NCI-H1105 (cell line): ENCODE results near the gene ZYG11A.
A peak's percentile ranks its signal among the peaks of the same experiment; 100 is the strongest.
"Not testable (repeated sequence)": the region's sequence is repeated elsewhere in the genome, so short reads cannot be mapped to it uniquely, and the experiment has no call there.

Experiments used
- DNase-seq: peaks from one replicate; lab custom pipeline; 2025; lab: John Stamatoyannopoulos, UW

ZYG11A gene

DNA sequence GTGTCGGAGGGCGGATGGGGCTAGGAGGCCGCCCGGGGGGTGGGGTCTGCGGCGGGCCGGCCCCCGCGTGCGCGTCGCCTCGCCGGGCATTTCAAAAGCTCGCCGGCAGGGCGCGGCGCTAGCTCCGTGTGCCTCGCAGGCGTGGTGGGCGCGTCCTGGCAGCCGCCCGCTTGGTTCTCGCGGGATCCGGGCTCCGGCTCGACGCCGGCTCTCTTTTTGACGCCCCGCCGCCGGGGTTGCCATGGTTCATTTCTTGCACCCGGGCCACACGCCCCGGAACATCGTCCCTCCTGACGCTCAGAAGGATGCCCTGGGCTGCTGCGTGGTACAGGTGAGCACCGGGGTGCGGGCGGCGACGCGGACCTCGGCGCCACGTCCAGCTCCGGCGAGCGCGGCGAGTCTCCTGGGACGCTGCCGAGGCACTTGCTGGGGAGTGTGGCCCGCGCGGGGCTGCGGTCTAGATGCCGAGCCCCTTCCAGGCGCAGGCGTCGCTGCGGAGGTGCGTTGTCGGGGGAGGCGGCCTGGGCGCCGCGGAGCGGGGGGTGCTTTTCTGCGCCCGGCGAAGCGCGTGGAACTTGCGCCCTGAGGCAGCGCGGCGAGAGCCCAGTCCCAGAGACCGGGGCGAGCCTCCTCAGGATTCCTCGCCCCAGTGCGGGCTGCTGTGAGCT lies at the start of gene ZYG11A:
TSS of gene ZYG11A (plus strand) at position 118 of the 668 bp plus-strand sequence. CDS start at position 242, 124 bp downstream.
- DNase-seq: peak; percentile 86

DNA sequence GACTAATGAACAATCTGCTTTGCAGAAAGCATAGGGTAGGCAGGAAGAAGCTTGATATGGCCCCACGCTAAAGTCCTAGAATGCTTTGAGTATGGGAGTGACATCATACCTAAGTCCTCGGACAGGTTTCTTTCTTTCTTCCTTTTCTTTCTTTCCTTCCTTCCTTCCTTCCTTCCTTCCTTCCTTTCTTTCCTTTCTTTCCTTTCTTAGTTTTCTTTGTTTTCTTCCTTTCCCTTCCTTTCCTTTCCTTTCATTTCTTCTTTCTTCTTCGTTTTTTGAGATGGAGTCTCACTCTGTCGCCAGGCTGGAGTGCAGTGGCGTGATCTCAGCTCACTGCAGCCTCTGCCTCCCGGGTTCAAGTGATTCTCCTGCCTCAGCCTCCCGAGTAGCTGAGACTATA lies 48.8 kb upstream of the ZYG11A start:
- not testable (repeated sequence) for DNase-seq

DNA sequence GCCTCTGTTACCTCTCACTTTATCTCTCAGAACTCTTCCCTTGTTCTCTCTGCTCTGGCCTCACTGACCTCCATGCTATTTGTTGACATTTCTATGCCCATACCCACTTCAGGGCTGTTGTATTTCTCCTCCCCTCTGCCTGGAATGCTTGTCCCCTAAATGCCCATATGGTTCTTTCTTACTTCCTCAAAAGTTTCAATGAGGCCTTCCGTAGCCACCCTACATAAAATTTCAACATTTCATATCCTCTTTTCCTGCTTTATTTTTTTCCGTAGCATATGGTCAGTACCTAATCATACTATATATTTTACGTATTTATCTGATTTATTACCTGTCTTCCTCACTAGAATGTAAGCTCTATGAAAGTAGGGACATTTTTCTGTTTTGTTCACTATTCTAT lies 47.1 kb upstream of the ZYG11A start:
- DNase-seq: no peak

DNA sequence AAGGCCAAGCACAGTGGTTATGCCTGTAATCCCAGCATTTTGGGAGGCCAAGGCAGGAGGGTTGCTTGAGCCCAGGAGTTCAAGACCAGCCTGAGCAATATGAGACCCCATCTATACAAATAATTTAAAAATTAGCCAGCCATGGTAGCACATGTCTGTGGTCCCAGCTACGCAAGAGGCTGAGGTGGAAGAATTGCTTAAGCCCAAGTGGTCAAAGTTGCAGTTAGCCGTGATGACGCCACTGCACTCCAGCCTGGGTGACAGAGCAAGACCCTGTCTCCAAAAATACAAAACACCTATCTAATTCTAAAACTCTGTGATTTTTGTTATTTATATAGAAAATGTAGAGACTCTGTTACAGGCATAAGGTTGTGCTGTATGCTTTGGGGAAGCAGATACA lies 44.2 kb upstream of the ZYG11A start:
- DNase-seq: no peak

DNA sequence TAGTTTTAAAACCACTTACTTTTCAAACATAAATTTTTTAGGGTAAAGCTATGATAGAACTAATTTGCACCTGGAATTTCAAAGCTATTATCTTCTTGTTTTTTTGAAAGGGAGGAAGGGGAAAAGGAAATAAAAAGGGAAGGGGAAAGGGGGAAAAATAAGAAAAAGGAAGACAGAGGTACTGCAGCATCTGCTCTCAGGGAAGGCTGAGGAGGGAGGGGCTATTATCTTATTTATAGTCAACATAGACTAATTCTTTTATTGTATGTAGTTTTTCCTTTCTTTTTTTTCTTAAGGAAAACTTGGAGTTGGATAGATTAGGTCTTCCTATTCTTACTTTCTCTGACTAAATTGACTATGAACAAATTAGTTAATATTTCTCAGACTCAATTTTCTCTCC lies 41.5 kb upstream of the ZYG11A start:
- no peak for DNase-seq

DNA sequence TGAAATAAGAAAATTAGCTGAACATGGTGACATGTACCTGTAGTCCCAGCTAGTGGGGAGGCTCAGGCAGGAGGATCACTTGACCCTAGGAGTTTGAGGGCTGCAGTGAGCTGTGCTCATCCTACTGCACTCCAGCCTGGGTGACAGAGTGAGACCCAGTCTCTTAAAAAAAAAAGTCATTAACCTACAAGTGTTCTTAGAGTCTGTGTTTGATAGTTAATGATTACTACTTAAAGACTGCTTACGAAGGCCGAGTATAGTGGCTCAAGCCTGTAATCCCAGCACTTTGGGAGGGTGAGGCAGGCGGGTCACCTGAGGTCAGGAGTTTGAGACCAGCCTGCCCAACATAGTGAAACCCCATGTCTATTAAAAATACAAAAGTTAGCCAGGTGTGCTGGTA lies 38.5 kb upstream of the ZYG11A start:
- not testable (repeated sequence) for DNase-seq

DNA sequence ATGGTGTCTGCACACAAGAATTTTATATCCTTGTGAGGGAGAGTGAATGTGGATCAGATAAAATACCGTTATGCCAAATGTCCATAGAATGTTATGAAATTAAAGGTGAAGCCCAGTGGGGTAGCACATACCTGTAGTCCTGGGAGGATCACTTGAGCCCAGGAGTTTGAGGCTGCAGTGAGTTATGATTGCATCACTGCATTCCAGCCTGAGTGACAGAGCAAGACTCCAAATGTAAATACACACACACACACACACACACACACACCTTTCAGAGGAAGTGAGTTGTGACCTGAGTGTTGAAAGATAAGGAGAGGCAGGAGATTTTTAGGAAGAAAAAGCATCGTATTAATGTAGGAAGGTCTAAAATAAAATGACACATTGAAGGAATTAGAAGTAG lies 28.1 kb upstream of the ZYG11A start:
- DNase-seq: no peak

DNA sequence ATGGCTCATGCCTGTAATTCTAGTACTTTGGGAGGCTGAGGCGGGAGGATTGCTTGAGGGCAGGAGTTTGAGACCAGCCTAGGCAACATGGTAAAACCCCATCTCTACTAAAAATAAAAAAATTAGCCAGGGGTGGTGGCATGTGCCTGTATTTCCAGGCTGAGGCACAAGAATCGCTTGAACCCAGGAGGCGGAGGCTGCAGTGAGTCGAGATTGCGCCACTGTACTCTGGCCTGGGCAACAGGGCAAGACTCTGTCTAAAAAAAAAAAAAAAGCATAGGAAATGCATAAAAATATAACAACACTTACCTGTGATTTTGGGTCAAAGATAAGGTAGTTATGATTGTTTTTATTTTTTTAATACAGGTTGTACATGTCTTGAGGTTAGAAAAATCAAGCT lies 21.7 kb upstream of the ZYG11A start:
- not testable (repeated sequence) for DNase-seq

DNA sequence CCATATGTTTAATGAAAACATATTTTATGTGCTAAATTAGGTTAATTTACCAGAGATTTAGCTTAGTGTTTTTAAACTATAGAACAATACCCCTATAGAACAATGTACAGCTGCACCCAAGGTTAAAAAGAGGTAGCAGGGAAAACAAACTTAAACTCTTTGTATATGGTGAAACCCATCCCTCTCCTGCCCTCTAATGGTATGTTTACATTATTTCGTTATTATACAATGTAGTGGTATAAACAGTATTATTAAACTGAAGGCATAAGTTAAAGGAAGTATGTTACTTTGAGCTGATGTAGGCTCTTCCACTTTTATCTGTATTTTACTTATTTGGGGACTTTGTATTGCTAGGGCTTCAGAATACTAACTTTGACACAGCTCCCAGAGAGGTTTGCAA lies 16.7 kb upstream of the ZYG11A start:
- DNase-seq: peak; percentile 4

DNA sequence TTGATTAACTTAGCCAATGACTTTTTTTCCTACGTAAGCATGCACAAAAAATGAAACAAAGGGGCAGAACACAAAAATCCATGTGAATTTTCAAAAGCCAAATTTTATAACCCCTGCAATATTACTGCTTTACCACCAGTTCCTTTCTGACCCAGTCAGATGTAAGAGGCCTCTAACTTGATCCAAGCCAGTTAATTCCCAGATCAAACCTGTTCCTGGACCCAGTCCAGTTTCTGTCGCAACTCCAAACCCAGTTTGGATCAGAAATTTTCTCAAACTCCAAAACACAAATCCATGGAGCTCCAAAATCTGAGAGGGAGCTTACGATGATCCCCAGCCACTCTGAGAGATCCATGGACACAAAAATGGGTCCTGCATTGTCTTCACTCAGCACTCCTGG lies 7.8 kb upstream of the ZYG11A start:
- DNase-seq: no peak

DNA sequence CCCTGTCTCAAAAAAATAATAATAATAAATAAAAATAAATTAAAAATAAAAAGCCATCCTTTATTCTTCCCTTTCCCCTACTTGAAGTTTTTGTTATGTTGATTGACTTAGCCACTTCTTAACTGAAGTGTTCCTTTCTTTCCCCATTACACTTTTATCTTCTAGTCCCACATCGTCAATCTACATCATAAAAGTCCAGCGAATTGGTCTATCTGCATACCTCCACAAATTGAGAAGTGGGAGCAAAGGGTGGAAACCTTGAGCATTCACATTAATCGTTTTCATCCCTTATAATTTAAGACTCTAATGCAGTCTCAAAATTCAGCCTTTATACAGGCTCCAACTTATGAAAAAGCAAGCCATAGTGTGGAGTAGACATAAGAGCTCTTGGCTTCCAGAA lies 6.5 kb upstream of the ZYG11A start:
- no peak for DNase-seq

DNA sequence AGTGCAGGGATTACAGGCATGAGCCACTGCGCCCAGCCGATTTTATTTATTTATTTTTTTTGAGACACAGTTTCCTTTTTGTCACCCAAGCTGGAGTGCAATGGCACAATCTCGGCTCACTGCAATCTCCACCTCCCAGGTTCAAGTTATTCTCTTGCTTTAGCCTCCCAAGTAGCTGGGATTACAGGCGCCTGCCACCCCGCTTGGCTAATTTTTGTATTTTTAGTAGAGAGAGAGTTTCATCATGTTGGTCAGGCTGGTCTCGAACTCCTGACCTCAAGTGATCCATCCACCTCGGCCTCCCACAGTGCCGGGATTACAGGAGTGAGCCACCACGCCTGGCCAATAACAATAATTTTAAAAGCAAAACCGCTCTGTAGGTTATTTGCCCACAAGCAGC lies 3.4 kb upstream of the ZYG11A start:
- DNase-seq: not testable (repeated sequence)

DNA sequence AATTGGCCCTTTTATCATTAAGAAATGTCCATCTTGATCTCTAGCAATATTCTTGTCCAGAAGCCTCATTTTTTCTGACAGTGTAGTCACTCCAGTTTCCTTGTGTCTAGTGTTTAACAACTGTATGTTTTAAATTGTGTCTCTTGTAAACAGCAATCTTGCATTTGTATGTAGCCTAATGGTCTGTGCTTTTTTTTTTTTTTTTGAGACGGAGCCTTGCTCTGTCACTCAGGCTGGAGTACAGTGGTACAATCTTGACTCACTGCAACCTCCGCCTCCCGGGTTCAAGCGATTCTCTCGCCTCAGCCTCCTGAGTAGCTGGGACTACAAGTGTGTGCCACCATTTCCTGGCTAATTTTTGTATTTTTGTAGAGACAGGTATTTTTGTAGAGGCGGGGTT lies 2.6 kb downstream of the ZYG11A start:
- DNase-seq: not testable (repeated sequence)

DNA sequence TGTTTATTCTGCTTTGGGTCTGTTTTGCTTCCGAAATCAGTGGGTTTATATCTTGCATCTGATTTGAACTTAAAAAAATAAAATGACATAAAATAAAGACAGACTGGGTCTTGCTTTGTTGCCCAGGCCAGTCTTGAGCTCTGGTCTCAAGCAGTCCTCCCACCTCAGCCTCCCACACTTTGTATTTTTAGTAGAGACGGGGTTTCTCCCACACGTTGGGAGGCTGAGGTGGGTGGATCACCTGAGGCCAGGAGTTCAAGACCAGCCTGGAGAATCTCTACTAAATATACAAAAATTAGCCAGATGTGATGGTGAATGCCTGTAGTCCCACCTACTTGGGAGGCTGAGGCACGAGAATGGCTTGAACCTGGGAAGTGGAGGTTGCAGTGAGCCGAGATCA lies 5.9 kb downstream of the ZYG11A start:
- DNase-seq: no peak

DNA sequence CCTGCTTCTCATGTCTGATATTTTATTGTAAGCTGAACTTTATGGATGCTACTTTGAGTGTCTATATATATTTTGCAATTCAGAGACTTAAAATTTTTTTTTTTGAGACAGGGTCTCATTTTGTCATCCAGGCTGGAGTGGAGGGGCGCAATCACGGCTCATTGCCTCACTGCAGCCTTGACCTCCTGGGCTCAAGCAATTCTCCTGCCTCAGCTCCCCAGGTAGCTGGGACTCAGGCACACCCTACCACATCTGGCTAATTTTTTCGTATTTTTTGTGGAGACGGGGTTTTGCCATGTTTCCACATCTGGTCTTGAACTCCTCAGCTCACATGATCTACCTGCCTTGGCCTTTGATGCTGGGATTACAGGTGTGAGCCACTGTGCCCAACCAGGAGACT lies 8.4 kb downstream of the ZYG11A start:
- DNase-seq: no peak

DNA sequence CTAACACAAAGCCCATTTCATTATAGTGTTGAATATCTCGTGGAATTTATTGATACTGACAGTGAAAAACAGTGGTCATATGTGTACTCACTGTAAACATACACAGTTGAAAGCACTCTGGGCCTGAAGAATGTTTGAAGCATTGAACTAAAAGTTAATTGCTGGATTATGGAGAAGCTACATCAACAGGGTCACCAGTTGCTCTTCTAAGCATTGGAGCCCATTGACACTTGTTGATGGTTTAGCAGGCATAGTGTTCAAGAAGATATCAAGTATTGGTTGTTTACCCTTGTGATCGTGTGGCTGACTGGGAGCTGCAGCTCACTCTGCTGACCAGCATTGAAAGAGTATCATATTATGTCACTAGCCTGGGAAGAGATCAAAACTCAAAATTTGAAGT lies 10.3 kb downstream of the ZYG11A start:
- DNase-seq: no peak

DNA sequence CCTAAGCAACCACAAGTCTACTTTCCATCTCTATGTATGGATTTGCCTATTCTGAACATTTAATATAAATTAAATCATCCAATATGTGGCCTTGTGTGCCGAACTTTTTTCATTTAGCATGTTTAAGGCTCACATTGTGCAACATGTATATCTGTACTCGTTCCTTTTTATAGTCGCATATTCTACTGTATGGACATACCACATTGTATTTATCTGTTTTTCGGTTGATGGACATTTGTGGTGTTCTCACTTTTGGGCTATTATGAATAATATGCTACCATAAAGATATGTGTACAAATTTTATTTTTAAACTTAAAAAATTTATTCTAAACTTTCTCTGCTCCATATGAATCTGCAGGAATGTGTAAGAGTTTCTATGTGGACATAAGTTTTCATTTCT lies 13.0 kb downstream of the ZYG11A start:
- DNase-seq: no peak

DNA sequence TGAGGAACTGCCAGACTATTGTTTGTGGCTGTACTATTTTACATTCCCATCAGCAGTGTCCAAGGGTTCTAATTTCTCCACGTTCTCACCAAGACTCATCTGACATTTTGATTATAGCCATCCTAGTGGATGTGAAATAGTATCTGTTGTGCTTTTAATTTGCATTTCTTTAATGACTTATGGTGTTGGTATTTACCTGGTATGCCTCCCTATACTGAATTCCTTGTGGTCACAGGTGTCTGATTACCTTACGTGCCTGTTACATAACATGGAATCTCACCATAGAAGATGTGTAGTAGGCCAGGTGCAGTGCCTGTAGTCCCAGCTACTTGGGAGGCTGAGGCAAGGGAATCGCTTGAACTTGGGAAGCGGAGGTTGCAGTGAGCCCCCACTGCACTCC lies 13.5 kb downstream of the ZYG11A start:
- no peak for DNase-seq

DNA sequence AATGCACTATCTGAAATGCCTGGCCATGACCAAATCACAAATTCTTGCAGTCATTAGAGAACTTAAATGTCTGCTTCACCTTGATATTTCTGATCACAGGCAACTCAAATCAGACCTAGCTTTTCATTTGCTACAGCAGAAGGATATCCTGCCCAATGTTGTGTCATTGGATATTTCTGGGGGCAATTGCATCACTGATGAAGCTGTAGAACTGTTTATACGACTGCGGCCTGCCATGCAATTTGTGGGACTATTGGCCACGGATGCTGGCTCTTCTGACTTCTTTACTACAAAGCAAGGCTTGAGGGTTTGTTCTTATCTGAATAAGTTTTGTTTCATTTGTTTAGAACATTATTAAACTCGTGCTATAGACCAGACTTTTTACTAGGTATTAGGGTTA lies 14.9 kb downstream of the ZYG11A start:
- no peak for DNase-seq

DNA sequence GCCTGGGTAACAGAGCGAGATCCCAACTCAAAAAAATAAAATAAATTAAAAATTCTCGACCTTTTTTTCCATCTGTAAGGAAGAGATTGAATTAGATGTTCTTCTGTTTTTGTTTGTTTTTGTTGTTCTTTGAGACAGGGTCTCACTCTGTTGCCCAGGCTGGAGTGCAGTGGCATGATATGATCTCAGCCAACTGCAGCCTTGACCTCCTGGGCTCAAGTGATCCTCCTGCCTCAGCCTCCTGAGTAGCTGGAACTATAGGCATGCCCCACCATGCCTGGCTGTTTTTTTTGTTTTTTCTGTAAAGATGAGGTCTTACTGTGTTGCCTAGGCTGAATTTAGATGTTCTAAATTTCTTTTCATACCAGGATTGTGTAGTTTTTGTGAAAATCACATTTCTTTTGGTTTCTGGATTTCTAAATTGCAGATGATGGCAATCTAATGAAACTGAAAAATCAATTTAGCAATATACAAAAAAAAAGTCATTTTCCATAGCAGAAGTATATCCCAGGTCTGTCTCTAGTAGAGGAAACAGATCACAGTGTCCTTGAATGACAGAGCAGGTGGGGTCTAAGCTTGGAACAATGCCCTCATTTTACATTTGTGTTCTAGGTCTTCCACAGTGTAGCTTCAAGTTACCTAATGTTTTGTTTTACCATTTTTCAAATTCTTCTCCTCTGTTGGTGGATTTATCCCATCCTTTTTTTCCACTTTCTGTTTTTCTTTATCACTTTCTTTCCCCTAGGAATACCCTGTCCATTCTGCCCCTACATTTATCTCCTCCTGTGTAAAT lies 20.3 kb downstream of the ZYG11A start:
- no peak for DNase-seq

DNA sequence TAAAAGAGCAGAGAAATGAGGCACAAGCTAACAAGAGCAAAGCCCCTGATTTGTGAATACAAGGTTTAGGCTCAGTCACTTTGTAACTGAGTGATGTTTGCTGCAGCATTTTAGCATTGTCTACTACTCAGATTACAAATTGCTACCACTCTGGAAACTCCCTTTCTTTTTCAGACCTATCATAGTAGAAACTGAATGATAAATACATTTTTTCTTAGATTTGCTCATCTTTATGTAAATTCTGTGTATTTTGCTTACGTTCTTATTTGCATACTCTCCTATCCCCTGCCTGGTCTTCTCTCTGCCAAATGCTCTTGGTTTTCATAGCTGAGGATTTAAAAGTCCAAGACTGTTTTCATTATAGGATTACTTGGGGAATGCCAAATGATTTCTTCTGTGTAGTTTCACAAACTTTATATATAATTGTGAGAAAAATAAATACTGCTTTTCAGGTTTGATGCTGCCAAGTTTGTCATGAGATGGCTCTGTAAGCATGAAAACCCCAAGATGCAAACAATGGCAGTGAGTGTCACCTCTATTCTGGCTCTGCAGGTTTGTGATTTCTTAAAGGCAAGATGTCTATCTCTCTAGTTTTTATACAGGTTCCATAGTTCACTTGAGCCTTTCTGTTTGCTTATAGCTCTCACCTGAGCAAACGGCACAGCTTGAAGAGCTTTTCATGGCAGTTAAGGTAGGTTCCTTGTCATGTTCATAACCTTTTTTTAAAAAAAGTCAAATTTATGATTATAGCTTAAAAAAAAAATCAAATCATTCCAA lies 24.7 kb downstream of the ZYG11A start:
- no peak for DNase-seq

DNA sequence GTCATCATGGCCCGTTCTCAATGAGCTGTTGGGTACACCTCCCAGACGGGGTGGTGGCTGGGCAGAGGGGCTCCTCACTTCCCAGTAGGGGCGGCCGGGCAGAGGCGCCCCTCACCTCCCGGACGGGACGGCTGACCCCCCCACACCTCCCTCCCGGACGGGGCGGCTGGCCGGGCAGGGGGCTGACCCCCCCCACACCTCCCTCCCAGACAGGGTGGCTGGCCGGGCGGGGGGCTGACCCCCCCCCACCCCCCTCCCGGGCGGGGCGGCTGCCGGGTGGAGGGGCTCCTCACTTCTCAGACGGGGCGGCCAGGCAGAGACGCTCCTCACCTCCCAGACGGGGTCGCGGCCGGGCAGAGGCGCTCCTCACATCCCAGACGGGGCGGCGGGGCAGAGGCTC lies 27.2 kb downstream of the ZYG11A start:
- DNase-seq: not testable (repeated sequence)

DNA sequence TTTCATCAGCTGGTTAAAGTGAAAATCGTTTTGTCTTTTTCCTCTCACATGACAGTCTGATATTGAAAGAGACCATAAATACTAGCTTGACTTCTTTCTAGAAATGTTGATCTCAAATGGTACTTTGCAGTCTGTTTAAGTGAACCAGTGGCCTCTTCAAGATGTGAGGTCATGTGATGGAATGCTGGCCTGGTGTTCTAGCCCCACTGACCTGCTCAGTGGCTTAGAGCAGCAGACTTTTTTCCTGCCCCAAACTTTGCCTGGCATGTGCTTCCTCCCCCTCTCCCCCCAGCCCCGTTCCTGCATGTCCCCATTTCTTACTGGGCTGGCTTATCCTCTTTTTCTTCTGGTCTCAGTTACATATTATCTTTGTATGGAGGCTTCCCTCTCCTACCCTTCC lies 34.3 kb downstream of the ZYG11A start:
- no peak for DNase-seq
